Activated CD4-positive, alpha-beta memory T cell treated with anti-CD3 and anti-CD28 coated beads for 36 hours (primary cell): ENCODE results near the gene FBXO40. TPM values are rescaled to one million over a fixed set of nuclear protein-coding genes. Genes with fewer than 3 reads are reported as not detected.
"Not testable (repeated sequence)": the region's sequence is repeated elsewhere in the genome, so short reads cannot be mapped to it uniquely, and the experiment has no call there.

Experiments
- CTCF ChIA-PET: fragments of 350-600 bp; sonication (Branson Sonifier 250); formaldehyde crosslinking; loops from one replicate; lab custom pipeline; 2021; ENCODE audit warnings: antibody characterized with exemption, inconsistent platforms; lab: Charles Lee
- POLR2A ChIA-PET: fragments of 350-600 bp; sonication (Branson Sonifier 250); formaldehyde crosslinking; loops from one replicate; lab custom pipeline; 2021; ENCODE audit warnings: antibody characterized with exemption; lab: Charles Lee
- DNase-seq: peaks from one replicate; pipeline ENCODE4 v3.0.0-alpha.2; 2020
- H3K27ac Mint-ChIP-seq: one replicate; pipeline ENCODE4 v1.8.0; 2021; ENCODE audit warnings: mixed read lengths
- H3K27me3 Mint-ChIP-seq: one replicate; pipeline ENCODE4 v1.8.0; 2021; ENCODE audit warnings: mixed read lengths
- H3K36me3 Mint-ChIP-seq: one replicate; pipeline ENCODE4 v1.8.0; 2021; ENCODE audit warnings: mixed read lengths
- H3K4me1 Mint-ChIP-seq: one replicate; pipeline ENCODE4 v1.8.0; 2021; ENCODE audit warnings: low read depth, mixed read lengths
- H3K4me3 Mint-ChIP-seq: one replicate; pipeline ENCODE4 v1.8.0; 2021; ENCODE audit warnings: mild to moderate bottlenecking, mixed read lengths
- H3K9me3 Mint-ChIP-seq: one replicate; pipeline ENCODE4 v1.8.0; 2021; ENCODE audit warnings: mixed read lengths
- intact Hi-C: fragments of 100-400 bp; cut with micrococcal nuclease; formaldehyde crosslinking; loops from one replicate; pipeline ENCODE4 v1.15.1; 2023
- total RNA-seq, 2 experiments: library from RNA; stranded (reverse); gene quantifications; one replicate each; pipeline ENCODE4 v1.2.3, GENCODE V29; 2021

Gene FBXO40
- total RNA-seq, 2 experiments from 2014 or later, result not detected

- H3K9me3 Mint-ChIP-seq, result no peaks in the 10 kb centered on the region
- CTCF ChIA-PET, result no interaction called here
- no peaks in the 10 kb centered on the region for H3K4me1 Mint-ChIP-seq
- H3K36me3 Mint-ChIP-seq, result no peaks in the 10 kb centered on the region
- intact Hi-C loops, result no loop called here
- no peak overlapping the region for H3K27ac Mint-ChIP-seq
- H3K27me3 Mint-ChIP-seq, result peaks cover 4% of the 10 kb centered on the region
- no peak for DNase-seq
- POLR2A ChIA-PET, result interaction anchor here (0.5 kb wide), 1 partner anchor 24 kb away, joined by 3 read pairs; no protein-coding TSS in a partner anchor
- H3K4me3 Mint-ChIP-seq, result no peak overlapping the region
Measured at GRCh38 chr3:121581691-121582090, 11.5 kb upstream of the FBXO40 start.

DNA sequence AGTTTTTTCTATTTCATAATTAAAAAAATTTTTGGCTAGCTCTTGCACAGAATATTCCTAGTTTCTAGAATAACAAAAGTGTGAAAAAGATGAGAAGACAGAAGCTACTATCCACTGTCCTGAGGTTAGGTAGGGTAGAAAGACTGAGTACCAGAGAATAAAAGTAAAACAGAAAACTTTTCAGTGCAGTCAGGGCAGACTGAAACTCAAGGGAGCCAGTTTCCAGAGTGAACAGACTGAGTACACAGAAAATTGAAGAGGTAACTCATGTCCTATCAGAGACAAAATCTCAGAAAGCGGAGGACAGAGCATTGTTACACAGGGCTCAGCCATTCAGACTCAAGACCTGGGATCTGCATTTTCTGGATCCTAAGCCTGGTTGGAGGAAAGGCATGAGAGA lies 8.8 kb upstream of the FBXO40 start:
- Mint-ChIP-seq H3K36me3 (no peaks in the 10 kb centered on the region), H3K4me3 (no peak overlapping the region), H3K4me1 (no peaks in the 10 kb centered on the region), H3K27ac (no peak overlapping the region), H3K27me3 (peaks cover 4% of the 10 kb centered on the region), H3K9me3 (no peaks in the 10 kb centered on the region)
- DNase-seq, result no peak
- POLR2A ChIA-PET, result no interaction called here
- intact Hi-C loops, result no loop called here
- CTCF ChIA-PET, result no interaction called here

DNA sequence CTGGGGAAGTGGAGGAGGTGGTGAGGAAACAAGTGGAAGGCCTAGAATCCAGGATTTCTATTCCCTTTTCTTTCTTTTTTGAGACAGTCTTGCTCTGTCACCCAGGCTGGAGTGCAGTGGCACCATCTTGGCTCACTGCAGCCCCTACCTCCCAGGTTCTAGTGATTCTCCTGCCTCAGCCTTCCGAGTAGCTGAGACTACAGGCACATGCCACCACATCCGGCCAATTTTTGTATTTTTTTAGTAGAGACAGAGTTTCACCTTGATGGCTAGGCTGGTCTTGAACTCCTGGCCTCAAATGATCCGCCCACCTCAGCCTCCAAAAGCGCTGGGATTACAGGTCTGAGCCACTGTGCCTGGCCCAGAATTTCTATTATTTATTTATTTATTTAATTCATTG lies 627 bp downstream of the FBXO40 start:
- H3K4me1 Mint-ChIP-seq, intact Hi-C loops, H3K27me3 Mint-ChIP-seq, DNase-seq, CTCF ChIA-PET, POLR2A ChIA-PET, H3K36me3 Mint-ChIP-seq, H3K4me3 Mint-ChIP-seq, H3K27ac Mint-ChIP-seq, H3K9me3 Mint-ChIP-seq: not testable (repeated sequence)

GRCh38 chr3:121594850-121595249 lies 1.7 kb downstream of the FBXO40 start:
- Mint-ChIP-seq H3K4me3 (no peak overlapping the region), H3K36me3 (no peaks in the 10 kb centered on the region), H3K27ac (no peak overlapping the region), H3K27me3 (no peaks in the 10 kb centered on the region), H3K9me3 (no peaks in the 10 kb centered on the region), H3K4me1 (no peaks in the 10 kb centered on the region)
- intact Hi-C loops, result no loop called here
- ChIA-PET POLR2A (no interaction called here), CTCF (no interaction called here)
- DNase-seq, result no peak

DNA sequence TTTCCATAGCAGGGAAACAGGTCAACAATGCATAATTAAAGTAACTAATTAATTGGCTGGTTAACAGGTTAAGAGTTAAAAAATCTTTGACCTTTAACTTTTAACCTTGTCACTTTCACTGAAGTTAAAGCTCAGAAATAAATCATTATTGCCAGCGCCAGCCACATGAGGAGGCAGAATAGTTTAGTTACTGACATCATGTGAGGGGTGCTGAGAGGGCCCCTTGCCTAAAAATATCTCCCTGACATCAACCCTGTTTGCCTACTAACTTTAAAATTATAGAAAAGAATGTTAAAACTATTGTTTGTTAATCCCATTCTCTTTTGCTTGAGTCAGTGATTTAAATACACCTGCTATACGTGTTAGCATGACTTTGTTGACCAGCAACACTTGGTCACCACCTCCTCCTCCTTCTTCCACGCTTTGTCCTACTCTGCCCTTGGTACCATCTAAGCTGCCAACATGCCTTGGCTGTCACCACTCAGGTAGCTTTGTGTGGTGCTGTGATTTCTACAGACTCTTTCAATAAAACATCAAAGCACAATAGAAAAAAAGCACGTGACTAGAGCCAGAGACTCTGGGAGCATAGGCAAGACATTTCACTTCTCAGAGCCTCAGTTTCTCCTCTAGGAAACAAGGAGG lies 2.7 kb downstream of the FBXO40 start:
- Mint-ChIP-seq H3K4me1 (no peaks in the 10 kb centered on the region), H3K36me3 (no peaks in the 10 kb centered on the region), H3K27ac (no peak overlapping the region), H3K9me3 (no peaks in the 10 kb centered on the region), H3K4me3 (no peak overlapping the region), H3K27me3 (no peaks in the 10 kb centered on the region)
- intact Hi-C loops, result no loop called here
- no peak for DNase-seq
- CTCF ChIA-PET, result no interaction called here
- POLR2A ChIA-PET, result no interaction called here

- CTCF ChIA-PET, result interaction anchor here (0.8 kb wide), 1 partner anchor 754 kb away, joined by 3 read pairs; no protein-coding TSS in a partner anchor
- Mint-ChIP-seq H3K27ac (no peak overlapping the region), H3K4me1 (no peaks in the 10 kb centered on the region), H3K9me3 (no peaks in the 10 kb centered on the region), H3K27me3 (no peaks in the 10 kb centered on the region), H3K36me3 (no peaks in the 10 kb centered on the region), H3K4me3 (no peak overlapping the region)
- no peak for DNase-seq
- intact Hi-C loops, result no loop called here
- POLR2A ChIA-PET, result no interaction called here
Measured at GRCh38 chr3:121598564-121598963, 5.4 kb downstream of the FBXO40 start.

GRCh38 chr3:121599900-121600299 lies 6.7 kb downstream of the FBXO40 start:
- H3K27me3 Mint-ChIP-seq, POLR2A ChIA-PET: not testable (repeated sequence)

DNA sequence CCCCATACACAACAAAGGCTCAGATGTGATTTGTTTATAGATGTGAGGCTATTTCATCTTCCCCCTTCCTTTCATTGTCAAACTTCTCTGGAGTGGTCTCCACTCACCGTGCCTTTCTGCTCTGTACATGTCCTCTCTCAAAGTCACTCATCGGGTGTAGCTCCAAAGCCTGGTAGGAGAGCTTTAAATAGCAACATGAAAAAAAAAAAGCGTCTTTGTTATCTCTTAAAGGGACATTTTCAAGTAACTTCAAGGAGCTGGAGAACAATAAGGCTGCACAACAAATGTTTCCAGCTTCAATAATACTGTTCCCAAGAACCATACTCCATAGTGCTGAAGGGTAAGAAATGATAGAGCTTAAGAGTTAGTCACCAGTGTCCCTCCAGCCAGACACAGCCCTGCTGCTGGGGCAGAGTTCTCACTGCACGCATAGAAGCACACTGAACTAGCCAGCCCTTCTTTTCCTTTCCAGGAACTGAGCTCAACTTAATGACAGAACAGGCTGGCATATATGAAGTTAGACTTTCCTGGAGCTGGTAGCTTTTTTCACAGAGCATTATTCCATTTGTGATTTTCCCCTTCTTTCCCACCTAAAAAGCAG lies 8.1 kb downstream of the FBXO40 start:
- H3K4me3 Mint-ChIP-seq, result no peak overlapping the region
- POLR2A ChIA-PET, result interaction anchor here (0.6 kb wide), 1 partner anchor 40 kb away, joined by 3 read pairs; no protein-coding TSS in a partner anchor
- intact Hi-C loops, result no loop called here
- no peaks in the 10 kb centered on the region for H3K27me3 Mint-ChIP-seq
- H3K4me1 Mint-ChIP-seq, result no peaks in the 10 kb centered on the region
- DNase-seq, result no peak
- H3K9me3 Mint-ChIP-seq, result no peaks in the 10 kb centered on the region
- no peaks in the 10 kb centered on the region for H3K36me3 Mint-ChIP-seq
- CTCF ChIA-PET, result no interaction called here
- no peak overlapping the region for H3K27ac Mint-ChIP-seq

More at GRCh38 chr3:121599900-121600299, 6.7 kb downstream of the FBXO40 start:
- H3K27ac Mint-ChIP-seq, H3K9me3 Mint-ChIP-seq, CTCF ChIA-PET, H3K4me3 Mint-ChIP-seq, H3K4me1 Mint-ChIP-seq, H3K36me3 Mint-ChIP-seq, intact Hi-C loops, DNase-seq: not testable (repeated sequence)

- ChIA-PET POLR2A (no interaction called here), CTCF (no interaction called here)
- no peaks in the 10 kb centered on the region for H3K27me3 Mint-ChIP-seq
- H3K4me3 Mint-ChIP-seq, result no peak overlapping the region
- H3K9me3 Mint-ChIP-seq, result no peaks in the 10 kb centered on the region
- H3K36me3 Mint-ChIP-seq, result no peaks in the 10 kb centered on the region
- H3K4me1 Mint-ChIP-seq, result no peaks in the 10 kb centered on the region
- H3K27ac Mint-ChIP-seq, result no peak overlapping the region
- intact Hi-C loops, result no loop called here
- no peak for DNase-seq
Measured at GRCh38 chr3:121604759-121605158, 11.6 kb downstream of the FBXO40 start.

DNA sequence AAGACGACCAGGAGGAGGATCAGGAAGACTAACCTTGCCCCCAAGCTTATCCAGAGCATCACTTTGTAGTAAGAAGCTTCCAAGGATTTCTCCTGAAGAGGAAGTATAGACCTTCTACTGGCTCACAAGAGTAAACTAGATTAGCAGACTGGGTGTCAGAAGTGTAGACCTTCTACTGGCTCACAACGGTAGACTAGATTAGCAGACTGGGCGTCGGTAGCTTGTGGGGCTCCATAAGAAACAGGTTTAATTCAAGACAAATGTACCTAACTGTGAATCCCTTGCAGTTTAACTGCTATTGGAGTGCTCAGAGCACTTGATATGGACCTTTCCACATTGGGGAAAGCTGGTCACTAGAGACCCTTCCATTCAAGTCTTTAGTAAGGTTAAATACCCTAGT lies 12.9 kb downstream of the FBXO40 start:
- ChIA-PET POLR2A (no interaction called here), CTCF (no interaction called here)
- Mint-ChIP-seq H3K4me3 (no peak overlapping the region), H3K9me3 (no peaks in the 10 kb centered on the region), H3K27ac (no peak overlapping the region), H3K36me3 (no peaks in the 10 kb centered on the region), H3K27me3 (no peaks in the 10 kb centered on the region), H3K4me1 (no peaks in the 10 kb centered on the region)
- intact Hi-C loops, result no loop called here
- no peak for DNase-seq

DNA sequence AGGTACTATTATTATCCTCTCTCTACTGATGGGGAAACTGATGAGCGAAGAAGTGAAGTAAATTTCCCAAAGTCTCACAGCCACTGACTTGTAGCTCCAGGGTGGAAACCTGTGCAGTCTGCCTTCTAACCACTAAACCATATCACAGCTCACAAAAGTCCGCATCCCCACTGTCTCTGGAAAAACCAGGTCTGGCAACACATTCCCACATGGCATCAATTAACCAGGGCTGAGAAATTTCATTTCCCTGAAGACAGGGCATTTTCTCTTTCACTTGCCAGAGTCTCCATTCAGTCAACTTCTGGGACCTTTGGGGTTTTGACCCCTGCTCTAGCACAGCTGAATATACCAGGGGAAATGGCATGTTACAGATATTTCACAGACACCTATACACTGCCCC lies 26.5 kb downstream of the FBXO40 start:
- DNase-seq, result no peak
- no peaks in the 10 kb centered on the region for H3K27me3 Mint-ChIP-seq
- no peaks in the 10 kb centered on the region for H3K36me3 Mint-ChIP-seq
- H3K27ac Mint-ChIP-seq, result no peak overlapping the region
- POLR2A ChIA-PET, result no interaction called here
- CTCF ChIA-PET, result no interaction called here
- intact Hi-C loops, result no loop called here
- H3K4me1 Mint-ChIP-seq, result no peaks in the 10 kb centered on the region
- no peaks in the 10 kb centered on the region for H3K9me3 Mint-ChIP-seq
- no peak overlapping the region for H3K4me3 Mint-ChIP-seq

- ChIA-PET CTCF (no interaction called here), POLR2A (no interaction called here)
- intact Hi-C loops, result no loop called here
- no peaks in the 10 kb centered on the region for H3K9me3 Mint-ChIP-seq
- no peaks in the 10 kb centered on the region for H3K27me3 Mint-ChIP-seq
- H3K4me1 Mint-ChIP-seq, result no peaks in the 10 kb centered on the region
- H3K4me3 Mint-ChIP-seq, result no peak overlapping the region
- H3K36me3 Mint-ChIP-seq, result no peaks in the 10 kb centered on the region
- no peak overlapping the region for H3K27ac Mint-ChIP-seq
- no peak for DNase-seq
Measured at GRCh38 chr3:121621491-121621890, 28.3 kb downstream of the FBXO40 start.
